Body of pancreas (tissue), 4 donors: Measurements from ENCODE around the gene SERPINE1. TPM values are rescaled to one million over a fixed set of nuclear protein-coding genes. Genes with fewer than 3 reads are reported as not detected.

ENCODE experiments used
- ATAC-seq: fragments of 150-250 bp; one replicate; pipeline ENCODE4 v1.9.1; 2016
- DNase-seq, 4 donors: peaks; one replicate each; pipeline ENCODE4 v3.0.0-alpha.2; 2019
- H3K27ac ChIP-seq, 4 donors: fragments of 200-600 bp; sonication (generic); 1 replicate in 3 of 4; 2 replicates in 1 of 4; pipeline versions ENCODE4 v1.5.1 to v1.6.1; 2016 to 2019; ENCODE audit warnings: mild to moderate bottlenecking in 1 of 4, mixed read lengths in 1 of 4, moderate library complexity in 1 of 4
- H3K27me3 ChIP-seq, 2 donors: fragments of 200-600 bp; sonication (generic); one replicate each; pipeline ENCODE4 v1.6.0; 2016; ENCODE audit warnings: mild to moderate bottlenecking in 1 of 2
- H3K36me3 ChIP-seq, 2 donors: fragments of 200-600 bp; sonication (generic); replicated peaks in 1 of 2; 2 replicates each; pipeline ENCODE4 v1.5.1; 2016; ENCODE audit warnings: low read depth in 2 of 2; ENCODE audit not compliant: insufficient read depth in 1 of 2
- H3K4me1 ChIP-seq: fragments of 200-600 bp; sonication (generic); one replicate; pipeline ENCODE4 v1.6.0; 2016
- H3K4me3 ChIP-seq, 2 donors: fragments of 200-600 bp; sonication (generic); 1 replicate in 1 of 2; 2 replicates in 1 of 2; pipeline ENCODE4 v1.5.1; 2016 to 2019
- H3K9me3 ChIP-seq, 3 donors: fragments of 200-600 bp; sonication (generic); 1 replicate in 2 of 3; 2 replicates in 1 of 3; pipeline ENCODE4 v1.5.1; 2016
- CTCF ChIP-seq, 7 experiments: fragments of 450-650 bp in 4 of 7; fragments of 200-600 bp in 3 of 7; sonication (generic) in 3 of 7; IDR thresholded peaks; one replicate each; pipeline ENCODE4 v1.5.1; 2016 to 2019; ENCODE audit warnings: antibody characterized with exemption in 7 of 7
- POLR2A ChIP-seq, 3 donors: fragments of 450-650 bp; IDR thresholded peaks; one replicate each; pipeline ENCODE4 v1.6.1; 2016; ENCODE audit warnings: antibody characterized with exemption in 3 of 3, mild to moderate bottlenecking in 2 of 3
- WGBS, 2 donors: methylation state at CpG; one replicate each; pipeline ENCODE4 v1.1.5; 2017; 5-methylcytosine and 5-hydroxymethylcytosine counted together
- intact Hi-C: fragments of 100-400 bp; cut with DNase I; formaldehyde crosslinking; loops from one replicate; pipeline ENCODE4 v1.15.1; 2023
- total RNA-seq, 2 donors: library from RNA; depleted of rRNA; stranded (reverse); fragments of >200 nt; gene quantifications; one replicate each; pipeline ENCODE4 v1.1.0, GENCODE V29; 2016

SERPINE1 gene
- total RNA-seq, 2 donors from 2014 or later = 20.2 to 36.3 TPM

GRCh38 chr7:101133621-101134398, 6.9 kb downstream of the SERPINE1 start:
- ATAC-seq (no peak), DNase-seq (no peak)
- H3K36me3 ChIP-seq = no peaks in the 10 kb centered on the region
- 59 to 71% methylated on average over 13 to 15 of the region's 15 CpGs for WGBS, 2 donors
- TF ChIP-seq POLR2A (IDR thresholded peaks at IDR 0.05) (no peak), CTCF (IDR thresholded peaks at IDR 0.05) (no peak)
- H3K9me3 ChIP-seq = no peaks in the 10 kb centered on the region
- H3K4me1 ChIP-seq = peaks cover 11% of the 10 kb centered on the region
- H3K27me3 ChIP-seq = no peaks in the 10 kb centered on the region
- no peak overlapping the region for H3K4me3 ChIP-seq
- intact Hi-C loops = no loop called here
- H3K27ac ChIP-seq = no peak overlapping the region

GRCh38 chr7:101134399-101134980, 7.6 kb downstream of the SERPINE1 start:
- no peak for DNase-seq
- WGBS, 2 donors = 64 to 67% methylated on average over 6 of the region's 6 CpGs
- peaks cover 11% of the 10 kb centered on the region for H3K4me1 ChIP-seq
- H3K27ac ChIP-seq = no peak overlapping the region
- H3K4me3 ChIP-seq = no peak overlapping the region
- H3K36me3 ChIP-seq = no peaks in the 10 kb centered on the region
- intact Hi-C loops = no loop called here
- no peak for ATAC-seq
- H3K9me3 ChIP-seq = no peaks in the 10 kb centered on the region
- H3K27me3 ChIP-seq = no peaks in the 10 kb centered on the region
- no peak for TF ChIP-seq POLR2A (IDR thresholded peaks at IDR 0.05)
- no peak for TF ChIP-seq CTCF (IDR thresholded peaks at IDR 0.05)

GRCh38 chr7:101137651-101138212, 10.8 kb downstream of the SERPINE1 start:
- intact Hi-C loops = no loop called here
- Histone ChIP-seq H3K36me3 (no peaks in the 10 kb centered on the region), H3K27ac (peak overlapping the region in 2 of 4 donors; percentile 50 to 70), H3K27me3 (no peaks in the 10 kb centered on the region), H3K4me3 (no peak overlapping the region), H3K4me1 (peaks cover 11% of the 10 kb centered on the region), H3K9me3 (no peaks in the 10 kb centered on the region)
- WGBS, 2 donors = 44 to 53% methylated on average over 7 to 9 of the region's 9 CpGs
- DNase-seq = no peak
- no peak for TF ChIP-seq POLR2A (IDR thresholded peaks at IDR 0.05)
- TF ChIP-seq CTCF (IDR thresholded peaks at IDR 0.05) = no peak
- ATAC-seq = peak; percentile 2

GRCh38 chr7:101138213-101138870, 11.4 kb downstream of the SERPINE1 start:
- 6 to 7% methylated on average over 15 to 16 of the region's 16 CpGs for WGBS, 2 donors
- H3K27me3 ChIP-seq = no peaks in the 10 kb centered on the region
- no peaks in the 10 kb centered on the region for H3K36me3 ChIP-seq
- TF ChIP-seq POLR2A (IDR thresholded peaks at IDR 0.05) (peak in 1 of 3 donors; percentile 14), CTCF (IDR thresholded peaks at IDR 0.05) (peak; percentile 25 to 76 (median 61))
- no peaks in the 10 kb centered on the region for H3K9me3 ChIP-seq
- DNase-seq (peak; percentile 70 to 92 (median 82)), ATAC-seq (peak; percentile 84)
- H3K4me3 ChIP-seq = no peak overlapping the region
- peaks cover 11% of the 10 kb centered on the region for H3K4me1 ChIP-seq
- peak overlapping the region in 2 of 4 donors; percentile 50 to 70 for H3K27ac ChIP-seq
- intact Hi-C loops = no loop called here
